ENCODE measurements around the gene NDRG2.

DNA sequence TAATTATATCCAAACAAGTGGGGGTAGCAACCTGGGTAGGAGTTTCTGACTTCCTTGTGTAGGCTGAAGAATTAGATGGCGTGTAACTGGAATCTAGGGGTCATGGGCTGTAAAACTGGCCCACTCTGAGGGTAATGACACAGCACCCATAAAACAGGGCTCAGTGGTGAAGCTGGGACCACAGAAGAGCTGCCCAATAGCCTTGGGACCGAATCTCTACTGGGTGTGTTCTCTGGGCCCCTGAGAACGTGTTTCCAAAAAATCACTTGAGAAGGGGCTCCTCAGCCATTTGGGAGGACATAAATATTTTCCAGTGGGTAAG lies 36.4 kb upstream of the NDRG2 start:
- TF ChIP-seq EZH2 (IDR thresholded peaks at IDR 0.05; ENCODE audit: insufficient read depth, poor library complexity, severe bottlenecking) (no peak), EZH2phosphoT487 (IDR thresholded peaks at IDR 0.05; ENCODE audit: insufficient read depth, low read depth) (no peak)
